AG20443 (cell line): ENCODE measurements around the gene RGSL1.

ENCODE experiments used
- DNase-seq: peaks from one replicate; pipeline ENCODE4 v3.0.0; 2012; ENCODE audit warnings: low spot score, mixed read lengths

The RGSL1 gene

DNA sequence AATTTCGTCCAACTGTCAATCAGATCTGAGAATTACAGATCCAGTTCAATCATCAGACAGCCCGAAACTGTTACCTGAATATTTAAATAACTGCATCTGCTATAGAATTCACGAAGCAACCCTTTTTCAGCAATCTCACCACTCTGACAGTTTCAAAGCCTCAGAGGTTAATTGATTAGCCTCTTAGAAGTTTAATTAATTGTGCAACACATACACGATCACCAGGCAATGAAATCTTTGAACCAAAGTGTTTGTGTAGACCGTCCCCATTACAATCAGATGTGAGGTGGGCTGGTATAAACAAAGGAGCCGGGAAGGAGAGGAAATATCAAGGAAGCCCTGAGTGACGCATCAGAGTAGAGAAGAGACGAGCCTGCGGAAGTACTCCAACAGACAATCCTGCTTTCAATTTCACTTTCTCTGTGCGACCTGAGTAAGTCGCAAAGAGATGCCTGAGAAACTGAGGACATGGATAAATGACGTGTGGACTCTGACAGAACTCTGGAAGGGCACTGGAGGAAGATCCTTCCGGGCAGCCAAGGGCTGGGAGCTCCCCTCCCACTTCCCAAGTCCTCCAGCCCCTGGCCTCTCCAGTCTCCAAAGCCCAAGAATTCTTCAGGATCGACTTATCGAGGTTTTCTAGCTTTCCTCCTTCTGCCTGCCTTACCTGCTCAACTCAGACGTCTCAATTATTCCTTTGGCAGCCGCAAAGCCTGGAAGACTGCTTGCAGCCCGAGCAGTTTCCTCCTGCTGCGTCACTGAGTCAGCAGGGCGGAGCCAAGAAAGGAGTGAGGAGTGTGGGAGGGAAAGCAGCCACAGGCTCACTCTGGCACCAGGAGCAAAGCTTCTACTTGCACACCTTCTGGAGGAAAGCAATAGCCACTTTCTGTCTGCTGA is 138.8 kb downstream of the RGSL1 start, which contains the start of gene RNASEL:
RNASEL (minus strand) TSS at position 757 of the 897 bp plus-strand sequence. CDS start 2,450 bp downstream, outside the sequence.
- DNase-seq, result peak; percentile 87

DNA sequence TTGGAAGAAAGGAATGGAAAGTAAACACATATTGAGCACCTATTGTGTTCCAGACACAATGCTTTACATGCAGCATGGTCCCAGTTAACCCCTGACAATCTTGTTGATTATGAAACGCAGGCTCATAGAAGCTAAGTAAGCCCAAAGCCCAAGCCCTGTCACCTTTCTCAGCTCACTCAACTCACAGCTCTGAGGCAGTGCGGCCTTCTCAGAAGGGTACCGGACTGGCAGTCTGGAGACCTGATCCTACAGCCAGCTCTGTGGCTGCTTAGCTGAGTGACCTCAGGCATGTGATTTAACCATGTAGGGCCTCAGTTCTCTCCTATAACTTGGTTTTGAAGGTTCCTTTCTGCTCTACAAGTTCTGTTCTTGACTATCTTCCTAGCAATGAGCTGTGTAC is 139.6 kb downstream of the RGSL1 start:
- DNase-seq, result no peak

DNA sequence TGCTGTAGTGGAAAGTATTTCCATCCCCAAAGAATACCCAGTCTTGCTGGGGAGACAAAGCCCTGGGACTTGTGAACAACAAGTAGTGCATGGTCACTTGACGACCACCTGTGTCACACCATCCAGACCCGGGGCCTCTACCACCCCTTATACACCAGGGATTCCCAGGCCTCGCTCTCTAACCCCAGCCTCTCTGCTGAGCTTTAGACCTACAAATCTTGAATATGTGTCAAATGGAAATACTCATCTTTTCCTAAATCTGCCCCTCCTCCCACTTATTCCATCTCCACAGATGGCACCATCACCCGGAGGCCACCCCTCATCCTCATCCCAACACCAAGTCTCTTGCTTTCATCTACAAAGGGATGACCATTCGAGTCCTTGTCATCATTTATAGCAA is 140.0 kb downstream of the RGSL1 start:
- no peak for DNase-seq

DNA sequence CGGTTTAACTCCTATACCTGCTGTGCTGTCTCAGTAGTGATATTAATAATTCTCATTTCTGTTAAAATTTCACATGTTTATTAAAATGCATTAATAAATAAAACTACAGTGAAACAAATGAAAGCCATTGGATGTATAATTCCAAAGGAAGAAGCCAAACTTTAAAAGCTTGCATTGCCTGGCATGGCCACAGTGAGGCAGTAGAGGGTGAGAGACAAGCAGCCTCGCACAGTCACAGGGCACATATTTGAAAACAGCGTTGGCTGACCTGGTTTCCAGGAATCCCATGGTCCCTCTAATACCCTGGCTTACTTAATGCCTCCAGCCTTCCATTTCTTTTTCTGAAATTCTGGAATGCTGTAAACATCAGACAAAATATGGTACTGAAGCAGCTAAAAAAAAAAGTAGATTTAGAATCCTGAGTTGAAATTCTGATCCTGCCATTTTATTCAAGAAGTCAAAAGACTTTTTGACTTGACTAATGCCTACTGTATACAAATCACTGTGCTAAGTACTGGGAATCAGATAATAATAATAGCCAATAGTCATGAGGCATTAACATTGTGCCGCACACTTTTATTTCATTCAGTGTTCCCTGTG is 145.8 kb downstream of the RGSL1 start:
- DNase-seq, result peak; percentile 74

DNA sequence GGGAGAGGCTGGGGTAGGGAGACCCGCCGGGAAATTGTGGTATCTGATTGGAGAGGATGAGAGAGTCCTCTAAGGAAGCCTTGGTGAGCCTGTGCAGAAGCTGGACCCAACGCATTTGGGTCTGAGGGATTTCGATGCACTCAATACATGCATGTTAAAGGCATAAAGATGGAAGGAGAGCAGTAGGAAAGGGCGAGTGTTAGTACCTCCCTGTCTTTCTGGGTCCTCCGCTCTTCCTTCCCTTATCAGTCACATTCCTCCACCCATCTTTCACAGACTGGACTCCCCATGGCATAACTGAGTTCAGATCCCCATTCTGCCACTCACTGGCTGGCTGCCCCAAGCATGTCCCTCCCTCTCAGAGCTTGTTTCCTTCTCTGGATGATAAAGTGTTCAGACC is 147.0 kb downstream of the RGSL1 start:
- DNase-seq, result no peak

DNA sequence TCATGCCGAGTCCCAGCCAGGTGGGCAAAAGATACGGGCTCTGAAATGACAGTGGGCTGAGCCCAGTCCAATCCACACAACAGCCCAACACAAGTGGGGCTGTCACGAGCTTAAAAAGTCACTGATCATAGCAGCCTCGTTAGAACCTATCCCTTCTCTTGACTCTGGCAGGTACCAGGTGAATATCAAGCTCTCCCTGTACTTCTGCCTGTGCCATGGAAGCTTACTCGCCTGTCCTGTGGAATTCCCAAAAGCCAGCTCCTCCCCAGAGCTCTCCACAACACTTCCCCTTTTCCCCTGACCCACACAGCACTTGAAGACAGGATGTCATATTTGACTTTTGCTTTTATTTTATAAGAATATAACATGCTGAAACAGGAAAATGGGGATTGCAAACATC is 148.3 kb downstream of the RGSL1 start:
- DNase-seq, result no peak

DNA sequence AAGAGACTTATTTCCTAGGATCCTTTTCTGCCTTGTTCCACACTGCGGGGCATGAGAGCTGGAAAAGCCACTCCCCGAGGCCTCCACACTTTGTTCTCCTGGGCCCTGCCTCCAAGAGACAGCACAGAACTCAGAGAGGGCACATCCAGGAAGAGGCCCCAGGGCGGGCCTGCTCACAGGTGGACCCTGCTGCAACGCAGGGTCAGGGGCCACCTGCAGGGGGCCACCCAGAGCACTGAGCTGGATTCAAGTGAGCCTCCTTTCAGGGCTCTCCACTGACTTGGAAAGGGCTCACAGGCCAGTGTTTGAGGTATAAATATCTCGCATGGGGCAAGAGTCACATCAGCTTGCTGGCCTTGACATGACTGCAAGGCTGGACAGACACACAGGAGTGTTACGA is 149.4 kb downstream of the RGSL1 start:
- DNase-seq, result no peak

DNA sequence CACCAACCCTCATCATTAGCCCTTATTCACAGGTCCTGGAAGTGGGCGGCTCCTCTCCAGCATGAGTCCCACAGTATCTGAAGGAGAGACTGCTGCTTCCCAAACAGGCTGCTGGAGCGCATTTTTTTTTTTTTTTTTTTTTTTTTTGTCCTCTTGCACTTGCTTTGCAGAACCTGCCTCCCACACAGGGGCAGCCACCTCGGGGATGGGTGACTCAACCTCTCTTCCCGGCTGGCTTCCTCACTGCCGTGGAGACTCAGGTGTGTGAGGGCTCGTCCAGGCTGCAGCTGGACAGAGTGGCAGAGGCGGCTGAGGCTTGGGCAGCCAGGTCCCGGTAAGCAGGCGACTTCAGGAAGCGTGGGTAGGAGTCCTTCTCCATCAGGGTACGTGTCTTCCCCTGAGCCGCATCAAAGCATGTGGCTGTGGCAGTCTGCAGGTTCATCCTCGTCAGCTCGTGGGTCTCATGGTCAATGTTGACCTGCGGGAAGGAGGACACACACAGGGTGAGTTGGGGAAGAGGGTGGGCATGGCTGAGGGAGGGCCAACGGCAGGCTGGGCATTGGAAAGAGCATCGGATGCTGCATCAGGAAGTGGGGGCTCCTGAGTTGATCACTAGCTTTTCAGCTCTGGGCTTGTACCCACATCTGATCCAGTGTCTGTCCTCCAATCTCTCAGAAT is 150.2 kb downstream of the RGSL1 start:
- no peak for DNase-seq

DNA sequence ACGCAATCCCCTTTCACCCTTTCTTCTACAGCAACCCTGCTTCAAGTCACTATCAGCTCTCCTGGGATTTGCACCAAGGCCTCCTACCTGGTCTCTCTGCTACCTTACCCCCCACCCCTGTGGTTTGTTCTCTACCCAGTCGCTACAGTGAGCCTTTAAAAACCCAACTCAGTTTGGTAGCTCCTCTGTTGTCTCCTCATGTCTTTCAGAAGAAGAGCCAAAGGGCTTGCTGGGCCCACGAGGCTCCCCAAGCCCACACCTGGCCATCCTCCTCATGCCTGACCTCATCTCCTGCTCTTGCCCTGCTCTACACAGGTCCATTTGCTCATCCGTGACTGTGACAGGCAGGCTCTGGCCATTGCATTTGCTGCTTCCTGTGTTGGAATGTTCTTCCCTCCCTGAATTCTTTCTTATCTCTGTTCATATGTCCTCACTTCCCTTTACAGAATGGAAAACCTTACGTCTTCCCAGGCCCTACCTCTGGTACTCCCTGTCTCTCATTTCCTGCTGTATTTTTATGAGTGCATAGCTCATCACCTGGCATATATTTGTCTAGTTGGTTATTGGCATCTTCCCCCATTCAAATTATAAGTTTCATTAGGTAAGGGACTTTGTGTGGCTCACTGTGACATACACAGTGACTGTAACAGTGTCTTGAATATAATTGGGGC is 150.9 kb downstream of the RGSL1 start:
- no peak for DNase-seq

DNA sequence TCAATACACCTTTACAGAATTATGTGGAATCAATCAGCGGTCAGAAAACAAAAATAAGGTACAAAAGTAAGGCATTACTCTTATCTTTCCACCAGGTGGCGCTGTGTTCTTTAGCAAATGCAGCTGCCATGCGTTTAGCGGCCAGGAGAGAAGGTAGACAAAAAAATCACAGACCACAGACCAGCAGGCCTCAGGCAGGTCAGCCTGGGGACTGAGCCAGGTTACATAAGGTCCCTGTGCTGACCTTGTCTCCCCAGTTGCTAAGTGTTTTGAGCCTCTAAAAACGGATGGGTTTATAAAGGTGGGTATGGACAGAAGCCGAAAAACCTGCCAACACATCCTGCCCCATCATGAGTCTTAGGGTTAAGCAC is 151.5 kb downstream of the RGSL1 start:
- DNase-seq, result peak; percentile 71

DNA sequence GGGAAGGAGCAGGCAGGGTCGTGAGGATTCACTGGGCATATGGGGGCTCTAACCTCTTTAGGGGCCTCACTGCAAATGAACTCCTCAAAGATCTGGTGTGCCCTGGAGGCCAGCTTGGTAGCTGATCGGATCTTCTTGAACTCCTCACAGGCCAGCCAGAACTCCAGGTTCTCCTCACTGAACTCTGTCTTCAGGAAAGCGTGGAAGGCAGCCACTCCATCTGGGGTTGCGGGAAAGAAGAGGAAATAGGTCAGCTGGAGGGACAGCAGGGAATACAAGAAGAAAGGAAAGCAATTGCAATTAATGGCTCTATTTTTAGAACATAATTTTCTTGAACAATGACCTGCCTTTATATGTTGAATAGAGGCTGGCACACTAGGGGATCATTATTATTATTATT is 152.0 kb downstream of the RGSL1 start:
- no peak for DNase-seq

DNA sequence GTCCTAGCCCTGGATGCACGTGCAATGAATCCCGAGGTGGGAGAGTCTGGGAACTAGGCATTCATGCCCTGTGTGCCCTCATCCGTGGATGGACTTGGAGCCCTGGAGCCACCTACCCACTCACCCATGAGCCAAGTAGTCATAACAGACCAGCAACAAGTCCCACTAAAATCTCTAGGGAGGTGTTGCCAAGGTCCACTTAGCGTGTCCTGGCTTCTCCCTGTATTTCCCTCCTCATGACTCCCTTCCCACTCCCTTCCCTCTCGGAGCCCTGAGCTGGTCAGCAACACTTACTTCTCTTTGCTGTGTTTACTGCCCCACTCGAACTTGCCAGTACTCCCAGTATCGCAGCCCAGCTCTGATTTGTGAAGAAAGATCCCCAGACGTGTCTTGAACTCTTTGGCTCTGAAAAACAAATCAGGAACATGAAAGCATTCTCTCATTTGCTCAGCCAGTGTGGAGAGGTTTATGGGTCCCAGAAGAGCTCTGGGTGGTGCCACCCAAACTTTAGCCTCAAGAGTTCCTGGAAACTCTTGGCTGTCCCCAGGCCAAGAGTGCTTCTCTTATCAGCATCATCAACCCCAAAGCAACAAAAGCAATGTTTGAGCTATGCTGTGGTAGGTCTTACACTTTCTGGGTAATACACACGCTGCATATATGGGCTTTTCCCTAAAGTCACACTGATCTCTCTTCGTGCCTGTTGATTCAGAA is 153.1 kb downstream of the RGSL1 start:
- DNase-seq, result no peak

DNA sequence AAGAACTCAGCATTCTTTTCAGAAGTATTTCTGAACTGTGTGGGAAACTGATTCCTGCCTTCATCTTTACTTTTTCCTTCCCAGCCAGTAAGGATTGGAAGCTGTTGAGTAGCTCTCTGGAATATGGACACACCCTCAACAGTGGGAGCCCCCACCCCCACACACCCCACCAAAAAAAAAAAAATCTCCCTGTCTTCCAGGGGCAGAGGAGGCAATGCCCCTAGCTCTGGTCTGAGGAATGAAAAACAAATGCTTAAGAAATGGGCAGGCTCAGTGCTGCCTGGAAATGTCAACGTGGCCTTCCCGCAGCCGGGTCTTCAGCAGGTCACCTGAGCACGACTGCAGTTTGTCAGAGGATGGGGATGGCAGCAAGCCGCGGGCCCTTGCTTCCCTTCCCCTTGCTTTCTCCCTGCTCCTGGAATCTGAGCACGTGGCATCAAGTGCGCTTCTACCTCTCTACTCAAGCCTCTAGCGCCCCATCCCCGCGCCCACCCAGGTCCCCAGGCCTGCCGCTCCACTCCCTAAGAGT is 153.8 kb downstream of the RGSL1 start:
- no peak for DNase-seq

DNA sequence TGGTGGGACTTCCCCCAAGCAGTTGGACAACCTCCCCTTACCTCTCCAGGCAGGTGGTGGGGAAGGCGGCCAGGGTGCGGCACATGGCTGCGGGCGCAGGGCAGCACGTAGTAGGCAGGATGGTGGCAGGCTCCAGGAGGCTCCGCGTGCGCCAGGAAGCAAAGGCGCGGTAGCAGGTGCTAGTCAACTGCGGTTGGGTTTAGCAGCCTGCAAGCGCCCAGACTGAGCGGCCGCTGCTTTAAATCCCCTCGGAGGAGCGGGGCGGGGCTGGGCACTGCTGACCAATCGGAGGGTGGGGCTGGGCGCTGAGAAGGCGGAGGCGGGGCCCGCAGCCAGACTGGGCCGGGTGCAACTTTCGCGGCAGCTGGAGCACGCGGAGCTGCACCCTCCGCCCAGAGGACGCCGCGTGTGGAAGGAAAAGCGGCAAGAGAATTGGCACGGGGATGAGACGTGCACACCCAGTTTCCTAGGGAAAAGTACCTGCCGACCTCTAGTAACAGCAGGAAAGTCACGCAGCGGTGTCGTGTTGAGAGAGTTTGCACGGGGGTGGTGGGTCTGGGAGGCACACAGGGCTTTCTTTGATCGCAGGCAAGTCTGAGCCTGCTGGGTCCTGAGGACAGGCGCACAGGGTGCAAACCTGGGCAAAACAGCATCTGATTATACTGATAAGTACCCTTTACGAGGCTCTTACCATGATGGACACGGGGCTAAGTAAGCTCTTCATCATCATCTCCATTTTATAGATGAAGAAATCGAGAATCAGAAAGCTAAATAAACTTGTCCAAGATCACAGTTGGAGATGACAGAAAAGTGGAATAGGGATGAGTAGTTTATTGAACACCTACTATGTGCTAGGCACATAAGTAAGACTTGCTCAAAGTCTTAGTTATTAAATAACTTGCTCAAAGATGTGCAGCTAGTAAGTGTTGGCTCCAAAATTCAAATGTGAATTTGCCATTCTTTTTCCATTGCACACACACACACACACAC is 154.5 kb downstream of the RGSL1 start, which contains the start of gene RGS16:
RGS16 (minus strand) TSS at position 215 of the 990 bp plus-strand sequence; CDS start at position 85, 130 bp downstream.
- DNase-seq, result peak; percentile 97

DNA sequence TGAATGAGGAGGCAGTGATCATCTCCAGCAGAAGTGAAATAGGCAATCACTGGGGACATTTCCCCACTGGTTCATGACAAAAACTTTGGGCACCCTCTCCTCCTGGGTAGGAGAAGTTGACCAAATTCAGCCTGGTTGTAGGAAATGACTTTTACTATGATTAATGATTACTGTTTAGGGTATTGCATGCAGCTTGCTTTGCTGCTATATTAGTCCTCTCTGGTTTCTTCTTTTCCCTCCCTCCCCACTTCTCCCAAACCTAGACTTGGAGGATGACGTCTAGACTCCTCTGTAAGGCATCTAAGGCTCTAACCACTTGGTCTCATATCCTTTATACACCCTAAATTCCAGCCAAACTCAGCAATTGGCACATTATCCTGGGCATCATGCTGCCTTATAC is 157.6 kb downstream of the RGSL1 start:
- DNase-seq, result no peak

DNA sequence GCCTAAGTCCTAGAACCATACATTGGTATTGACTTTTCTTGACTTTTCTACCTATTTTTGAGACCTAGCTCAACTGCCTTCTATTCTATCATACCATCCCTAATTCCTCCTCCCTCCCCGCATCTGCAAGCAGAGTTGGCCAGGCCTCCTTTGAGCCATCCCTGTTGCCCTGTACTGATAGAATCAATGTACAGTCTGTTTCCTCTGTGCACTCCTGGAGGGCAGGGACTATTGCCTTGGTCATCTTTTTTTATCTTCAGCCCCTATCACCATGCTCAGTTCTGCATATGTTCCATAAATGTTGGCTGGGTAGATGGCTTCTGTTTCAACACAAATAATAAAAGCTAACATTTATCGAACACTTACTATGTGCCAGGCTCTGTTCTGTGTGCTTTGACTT is 158.3 kb downstream of the RGSL1 start:
- DNase-seq, result no peak

DNA sequence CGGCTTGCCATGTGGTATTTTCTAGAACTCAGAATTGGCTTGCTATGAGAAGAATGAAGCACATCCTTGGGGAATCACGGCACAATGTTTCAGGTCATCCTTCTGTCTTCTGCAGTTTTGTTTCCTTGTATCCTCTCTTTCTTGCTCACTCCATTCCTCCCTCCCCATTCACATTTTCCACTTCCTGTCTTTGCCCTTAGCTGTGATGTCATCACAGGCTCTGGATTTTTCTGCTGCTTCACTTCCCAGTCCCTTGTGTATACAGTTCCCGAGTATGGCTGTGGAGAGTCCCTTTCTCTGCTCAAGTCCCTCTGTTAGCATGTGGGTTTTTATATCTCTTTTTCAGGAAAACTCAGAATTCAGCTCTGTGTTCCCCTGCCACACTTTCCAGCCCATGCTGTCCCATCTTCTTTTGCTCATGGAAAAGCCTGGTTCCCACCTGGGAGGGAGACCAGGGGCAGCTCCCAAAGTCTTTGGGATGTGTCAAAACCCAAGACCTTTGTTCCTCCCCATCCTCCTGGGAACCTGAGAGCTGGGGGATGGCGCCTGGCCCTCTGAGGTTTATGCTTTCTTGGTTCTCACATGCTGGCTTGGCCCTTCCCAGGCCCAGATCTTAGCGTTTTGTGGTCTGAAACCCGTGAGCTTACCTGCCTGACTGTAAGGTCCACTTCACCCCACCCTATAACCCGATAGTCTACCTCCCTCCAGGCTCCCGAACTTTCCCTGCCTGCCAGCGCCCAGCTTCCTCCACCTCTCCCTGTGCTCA is 159.1 kb downstream of the RGSL1 start:
- DNase-seq, result peak; percentile 46
